Measurements from ENCODE around the gene OTOA.
"Not testable (repeated sequence)": the region's sequence is repeated elsewhere in the genome, so short reads cannot be mapped to it uniquely, and the experiment has no call there.

- not testable (repeated sequence) for TF ChIP-seq CTCF (conservative IDR thresholded peaks at IDR 0.05 in 1 of 2, IDR thresholded peaks at IDR 0.05 in 1 of 2; ENCODE audit: extremely low read depth in 1 of 2, insufficient read depth in 1 of 2, low read depth in 1 of 2, low read length in 2 of 2); EZH2 (IDR thresholded peaks at IDR 0.05; ENCODE audit: borderline replicate concordance, low read length)
Observed at GRCh38 chr16:21798601-21799000, 134.8 kb downstream of the OTOA start.

Data from mammary epithelial cell (primary cell).